Muscle layer of colon (tissue), 2 donors: ENCODE results near the gene WWP2.
A peak's percentile ranks its signal among the peaks of the same experiment; 100 is the strongest.
"Not testable (repeated sequence)": the region's sequence is repeated elsewhere in the genome, so short reads cannot be mapped to it uniquely, and the experiment has no call there.

Source experiments
- H3K27ac ChIP-seq: one replicate; pipeline ENCODE4 v1.7.0; 2013; ENCODE audit warnings: low read depth, mild to moderate bottlenecking, low read length, moderate library complexity
- H3K27me3 ChIP-seq, 2 donors: one replicate each; pipeline ENCODE4 v1.7.0; 2013; ENCODE audit warnings: low read length in 2 of 2, mild to moderate bottlenecking in 2 of 2; ENCODE audit not compliant: insufficient read depth in 2 of 2, control insufficient read depth in 1 of 2
- H3K36me3 ChIP-seq: one replicate; pipeline ENCODE4 v1.7.0; 2013; ENCODE audit warnings: mild to moderate bottlenecking, low read length; ENCODE audit not compliant: insufficient read depth
- H3K4me1 ChIP-seq: one replicate; pipeline ENCODE4 v1.7.0; 2013; ENCODE audit warnings: mild to moderate bottlenecking, low read length; ENCODE audit not compliant: insufficient read depth
- H3K4me3 ChIP-seq, 2 donors: one replicate each; pipeline ENCODE4 v1.7.0; 2013; ENCODE audit warnings: low read length in 2 of 2, low read depth in 1 of 2, mild to moderate bottlenecking in 1 of 2, moderate library complexity in 1 of 2
- H3K9ac ChIP-seq: one replicate; pipeline ENCODE4 v1.7.0; 2013; ENCODE audit warnings: low read length
- H3K9me3 ChIP-seq: one replicate; pipeline ENCODE4 v1.7.0; 2013; ENCODE audit warnings: mild to moderate bottlenecking, low read length
- donor health status: abdominal sarcoma.
- donor health status: Adenocarcinoma of cecum.

WWP2 gene

DNA sequence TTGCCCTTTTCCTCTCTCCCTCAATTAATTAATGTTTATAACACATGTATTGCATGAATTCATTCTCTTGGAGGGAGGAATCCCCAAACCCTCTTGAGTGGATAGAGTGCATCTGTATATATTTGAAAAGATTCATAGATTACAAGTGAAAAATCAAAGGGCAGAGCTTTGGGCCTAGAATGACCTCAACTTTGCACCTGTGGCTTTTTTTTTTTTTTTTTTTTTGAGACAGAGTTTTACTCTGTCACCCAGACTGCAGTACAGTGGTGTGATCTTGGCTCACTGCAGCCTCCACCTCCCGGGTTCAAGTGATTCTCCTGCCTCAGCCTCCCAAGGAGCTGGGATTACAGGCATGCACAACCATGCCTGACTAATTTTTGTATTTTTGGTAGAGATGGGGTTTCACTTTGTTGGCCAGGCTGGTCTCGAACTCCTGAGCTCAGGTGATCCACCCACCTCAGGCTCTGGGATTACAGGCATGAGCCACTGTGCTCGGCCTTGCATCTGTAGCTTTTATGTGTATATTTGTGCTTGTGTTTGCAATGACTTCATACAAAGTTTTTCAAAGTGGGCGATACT is 62.5 kb downstream of the WWP2 start:
- not testable (repeated sequence) for H3K27me3 ChIP-seq, H3K9me3 ChIP-seq, H3K27ac ChIP-seq, H3K36me3 ChIP-seq, H3K4me3 ChIP-seq, H3K9ac ChIP-seq, H3K4me1 ChIP-seq

GRCh38 chr16:69827524-69827923 is 65.4 kb downstream of the WWP2 start:
- H3K4me1 ChIP-seq = peaks cover 19% of the 10 kb centered on the region
- H3K27ac ChIP-seq = no peak overlapping the region
- no peak overlapping the region for H3K4me3 ChIP-seq

GRCh38 chr16:69829338-69829737 is 67.2 kb downstream of the WWP2 start:
- H3K9me3 ChIP-seq = no peaks in the 10 kb centered on the region
- no peak overlapping the region for H3K27ac ChIP-seq
- H3K4me1 ChIP-seq = peaks cover 19% of the 10 kb centered on the region

More at GRCh38 chr16:69827524-69827923, 65.4 kb downstream of the WWP2 start:
- Histone ChIP-seq H3K36me3 (no peaks in the 10 kb centered on the region), H3K9ac (no peak overlapping the region), H3K27me3 (no peaks in the 10 kb centered on the region), H3K9me3 (no peaks in the 10 kb centered on the region)

GRCh38 chr16:69830146-69830533 is 68.0 kb downstream of the WWP2 start:
- Histone ChIP-seq H3K27me3 (no peaks in the 10 kb centered on the region), H3K9ac (no peak overlapping the region), H3K27ac (no peak overlapping the region), H3K4me1 (peaks cover 19% of the 10 kb centered on the region), H3K4me3 (peak overlapping the region in 1 of 2 donors; percentile 8), H3K36me3 (no peaks in the 10 kb centered on the region), H3K9me3 (no peaks in the 10 kb centered on the region)

More at GRCh38 chr16:69829338-69829737, 67.2 kb downstream of the WWP2 start:
- Histone ChIP-seq H3K36me3 (no peaks in the 10 kb centered on the region), H3K9ac (no peak overlapping the region), H3K27me3 (no peaks in the 10 kb centered on the region), H3K4me3 (no peak overlapping the region)

DNA sequence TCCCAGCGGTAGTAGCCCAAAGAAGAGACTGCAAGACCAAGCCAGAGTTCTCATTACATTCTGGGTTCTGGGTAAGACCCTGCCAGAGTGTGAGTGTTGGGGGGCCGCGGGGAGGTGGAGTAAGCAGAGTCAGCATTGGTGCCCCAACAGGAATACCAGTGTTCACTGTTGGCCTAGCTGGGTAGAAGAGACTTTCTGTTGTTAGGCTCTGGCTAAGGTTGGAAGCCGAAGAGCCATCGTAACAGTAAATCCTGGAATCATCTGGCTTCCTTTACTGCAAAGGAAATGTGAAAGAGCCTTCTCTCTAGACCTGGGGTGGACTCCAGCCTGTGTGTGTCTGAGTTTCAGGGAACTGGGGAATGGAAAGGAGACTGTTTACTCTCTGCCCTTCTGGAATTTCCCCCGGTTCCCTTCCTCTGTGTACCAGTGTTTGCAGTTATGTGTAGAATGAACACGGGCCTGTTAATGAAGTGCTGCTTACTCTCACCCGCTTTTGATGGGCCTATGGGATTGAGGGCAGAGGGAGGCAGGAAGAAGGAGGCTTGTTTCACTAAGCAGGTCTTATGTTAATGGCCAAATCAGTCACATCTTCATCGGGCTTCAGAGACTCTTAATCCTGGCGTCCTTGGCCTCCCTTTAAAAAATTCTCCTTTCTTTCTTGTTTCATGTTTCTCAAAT is 68.5 kb downstream of the WWP2 start:
- H3K4me1 ChIP-seq = peaks cover 19% of the 10 kb centered on the region
- H3K9me3 ChIP-seq = no peaks in the 10 kb centered on the region
- H3K4me3 ChIP-seq = peak overlapping the region in 1 of 2 donors; percentile 8
- no peak overlapping the region for H3K9ac ChIP-seq
- H3K27ac ChIP-seq = peak overlapping the region; percentile 4
- H3K36me3 ChIP-seq = no peaks in the 10 kb centered on the region
- no peaks in the 10 kb centered on the region for H3K27me3 ChIP-seq

DNA sequence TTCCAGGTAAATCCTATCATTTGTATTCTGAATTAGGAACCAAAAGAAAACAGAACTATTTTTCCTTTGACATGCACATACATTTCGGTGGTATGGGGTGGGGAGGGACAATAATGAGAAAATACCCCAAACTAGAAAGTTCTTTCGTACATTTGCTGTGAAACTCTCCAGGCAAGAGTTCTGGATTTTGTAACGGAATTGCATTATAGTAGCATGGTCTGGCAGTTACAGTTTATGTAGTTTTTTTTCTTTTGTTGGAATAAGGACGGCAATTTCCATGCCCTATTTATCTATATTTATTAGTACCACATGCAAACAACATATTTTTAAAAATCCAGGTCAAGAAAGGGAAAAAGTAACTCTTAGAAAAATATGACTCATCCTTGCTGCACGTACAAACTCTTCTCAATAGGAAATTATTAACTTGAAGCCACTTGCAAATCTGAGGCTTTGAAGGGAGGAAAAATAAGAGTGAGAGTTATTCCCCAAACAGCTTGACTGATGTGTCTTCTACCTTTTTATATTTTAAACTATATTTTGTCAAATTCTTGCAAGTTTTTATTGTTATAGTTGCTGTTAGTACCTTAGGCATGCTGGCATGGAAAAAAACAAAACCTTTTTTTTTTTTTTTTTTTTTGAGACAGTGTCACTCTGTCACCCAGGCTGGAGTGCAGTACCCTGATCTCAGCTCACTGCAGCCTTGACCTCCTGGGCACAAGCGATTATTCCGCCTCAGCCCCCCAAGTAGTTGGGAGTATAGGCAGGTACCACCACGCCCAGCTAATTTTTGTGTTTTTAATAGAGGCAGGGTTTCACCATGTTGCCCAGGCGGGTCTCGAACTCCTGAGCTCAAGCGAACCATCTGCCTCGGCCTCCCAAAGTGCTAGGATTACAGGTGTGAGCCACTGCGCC is 69.3 kb downstream of the WWP2 start:
- peak overlapping the region; percentile 12 for H3K27ac ChIP-seq
- H3K4me3 ChIP-seq = peak overlapping the region in 1 of 2 donors; percentile 8
- H3K9ac ChIP-seq = no peak overlapping the region
- no peaks in the 10 kb centered on the region for H3K27me3 ChIP-seq
- peaks cover 19% of the 10 kb centered on the region for H3K4me1 ChIP-seq
- H3K36me3 ChIP-seq = no peaks in the 10 kb centered on the region
- H3K9me3 ChIP-seq = no peaks in the 10 kb centered on the region

GRCh38 chr16:69833357-69834282 is 71.5 kb downstream of the WWP2 start:
- H3K4me3 ChIP-seq = no peak overlapping the region
- H3K36me3 ChIP-seq = no peaks in the 10 kb centered on the region
- no peaks in the 10 kb centered on the region for H3K9me3 ChIP-seq
- peaks cover 19% of the 10 kb centered on the region for H3K4me1 ChIP-seq
- no peaks in the 10 kb centered on the region for H3K27me3 ChIP-seq
- H3K27ac ChIP-seq = no peak overlapping the region
- no peak overlapping the region for H3K9ac ChIP-seq

DNA sequence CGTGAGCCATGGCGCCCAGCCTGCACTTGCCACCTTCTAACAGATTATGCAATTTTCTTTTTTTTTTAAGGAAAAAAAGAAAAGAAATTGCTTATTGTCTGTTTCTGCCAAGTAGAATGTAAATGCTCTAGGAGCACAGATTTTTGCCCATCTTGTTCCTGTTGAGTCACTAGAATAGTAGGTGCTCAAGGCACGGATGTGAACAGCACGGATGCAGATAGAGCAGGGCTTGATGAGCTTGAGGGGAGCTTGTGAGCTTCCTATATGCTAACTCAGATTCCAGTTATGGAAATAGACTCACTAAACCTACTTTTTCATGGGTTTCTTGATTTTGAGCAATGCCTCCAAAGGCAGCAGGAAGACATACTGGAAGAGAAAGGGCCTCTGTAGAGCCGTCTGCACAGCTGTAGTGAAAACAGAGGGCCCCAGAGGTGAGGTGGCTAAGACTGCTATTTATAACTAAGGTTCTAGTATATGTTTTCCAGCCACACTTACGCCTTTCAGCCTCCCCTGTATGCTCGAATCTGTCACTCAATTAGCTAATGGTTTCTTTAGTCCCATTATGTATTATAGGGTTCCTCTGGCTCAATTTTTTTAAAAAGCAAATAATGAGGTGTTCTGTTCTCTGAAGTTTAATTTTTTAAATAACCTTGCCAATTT is 72.8 kb downstream of the WWP2 start:
- Histone ChIP-seq H3K4me3 (no peak overlapping the region), H3K36me3 (no peaks in the 10 kb centered on the region), H3K4me1 (peaks cover 27% of the 10 kb centered on the region)

DNA sequence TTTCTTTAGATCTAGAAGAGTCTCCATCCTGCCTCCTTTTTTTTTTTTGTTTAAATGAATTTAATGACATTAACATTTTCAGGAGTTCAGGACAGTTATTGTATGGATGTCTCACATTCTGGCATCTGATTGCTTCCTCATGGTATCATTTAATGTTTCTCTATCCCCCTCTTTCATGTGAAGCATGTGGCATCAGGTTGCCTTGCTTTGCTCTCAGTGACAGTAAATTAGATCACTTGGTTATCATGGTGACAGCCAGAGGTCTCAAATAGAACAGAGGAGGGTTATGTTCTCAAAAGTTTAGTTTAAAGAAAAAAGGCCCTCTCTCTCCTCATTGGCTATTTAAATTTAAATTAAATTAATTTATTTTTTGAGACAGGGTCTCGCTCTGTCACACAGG is 74.1 kb downstream of the WWP2 start:
- Histone ChIP-seq H3K27me3 (no peaks in the 10 kb centered on the region), H3K9ac (no peak overlapping the region), H3K36me3 (peaks cover 4% of the 10 kb centered on the region), H3K9me3 (no peaks in the 10 kb centered on the region), H3K27ac (no peak overlapping the region), H3K4me3 (no peak overlapping the region), H3K4me1 (peaks cover 15% of the 10 kb centered on the region)

More for the DNA sequence above, 72.8 kb downstream of the WWP2 start:
- H3K27ac ChIP-seq = no peak overlapping the region
- H3K9ac ChIP-seq = no peak overlapping the region
- no peaks in the 10 kb centered on the region for H3K27me3 ChIP-seq
- no peaks in the 10 kb centered on the region for H3K9me3 ChIP-seq

DNA sequence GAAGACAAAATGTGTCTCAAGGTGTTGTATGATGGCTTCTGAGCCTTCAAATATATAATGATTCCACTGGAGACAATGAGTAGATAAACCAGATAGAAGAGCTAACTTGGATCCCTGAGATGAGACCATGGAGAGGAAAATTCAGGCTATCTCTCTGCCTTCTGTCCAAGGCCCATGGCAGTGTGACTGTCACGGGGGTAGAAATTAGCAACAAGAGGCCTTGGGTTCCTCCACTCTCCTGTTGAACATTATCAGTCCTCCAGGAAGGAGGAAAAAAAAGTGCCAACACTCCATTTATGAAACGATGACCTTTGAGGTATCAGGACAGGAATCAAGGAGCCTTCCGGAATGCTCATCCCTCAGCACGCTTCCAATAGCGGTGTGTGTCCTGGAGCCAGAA is 75.2 kb downstream of the WWP2 start:
- Histone ChIP-seq H3K4me1 (peaks cover 8% of the 10 kb centered on the region), H3K4me3 (no peak overlapping the region), H3K36me3 (peaks cover 11% of the 10 kb centered on the region), H3K27me3 (no peaks in the 10 kb centered on the region), H3K27ac (no peak overlapping the region), H3K9me3 (no peaks in the 10 kb centered on the region), H3K9ac (no peak overlapping the region)
